HepG2 (cell line): ENCODE measurements around the gene ACVR2A. TPM values are rescaled to one million over a fixed set of nuclear protein-coding genes. Genes with fewer than 3 reads are reported as not detected.

ENCODE experiments used
- ATAC-seq: fragments of 200-7000 bp; cut with Tn5 transposase; 3 replicates; pipeline ENCODE4 v1.9.1; 2020; ENCODE audit warnings: mild to moderate bottlenecking, moderate library complexity
- BruUV-seq: library from RNA; stranded (reverse); fragments of 400-500 nt; replicated peaks from 2 replicates; lab custom pipeline; 2021; lab: Mats Ljungman, UMichigan
- CTCF ChIA-PET: fragments of 300-600 bp; formaldehyde crosslinking; extraction: SDS; loops from one replicate; lab custom pipeline; 2021; ENCODE audit warnings: low total read pairs, inconsistent platforms, low intra/inter-chr PET ratio; lab: Yijun Ruan, JAX
- POLR2A ChIA-PET: fragments of 350-600 bp; sonication (Branson Sonifier 250); formaldehyde crosslinking; loops from one replicate; lab custom pipeline; 2020; ENCODE audit warnings: antibody characterized with exemption, inconsistent platforms; lab: Yijun Ruan, JAX
- DNase-seq: peaks from one replicate; pipeline ENCODE4 v3.0.0-alpha.2; 2015; ENCODE audit warnings: low spot score
- FAIRE-seq: peaks from 3 replicates; lab custom pipeline; 2011; peaks lifted over from hg19 to GRCh38; lab: Jason Lieb, UNC
- H2AFZ ChIP-seq: one replicate; pipeline ENCODE4 v1.6.1; 2011; ENCODE audit warnings: low read length, inconsistent platforms
- H3K27ac ChIP-seq: fragments of 300-600 bp; 3 replicates; pipeline ENCODE4 v1.8.0; 2011; ENCODE audit warnings: mixed run types, mild to moderate bottlenecking, mixed read lengths, low read length, inconsistent platforms; ENCODE audit not compliant: insufficient read depth; ENCODE audit errors: extremely low read length
- H3K27me3 ChIP-seq, 2 experiments: fragments of 200-600 bp in 1 of 2; 2 replicates in 1 of 2; 3 replicates in 1 of 2; pipeline versions ENCODE4 v1.6.0 to v1.8.0; 2011; ENCODE audit warnings: low read length in 2 of 2, mild to moderate bottlenecking in 2 of 2, moderate library complexity in 2 of 2, inconsistent platforms in 1 of 2; ENCODE audit not compliant: insufficient read depth in 2 of 2, control insufficient read depth in 1 of 2
- H3K36me3 ChIP-seq, 2 experiments: fragments of 200-600 bp in 1 of 2; replicated peaks in 1 of 2; 2 replicates in 1 of 2; 3 replicates in 1 of 2; pipeline versions ENCODE4 v1.5.1 to v1.8.0; 2011; ENCODE audit warnings: low read length in 2 of 2, inconsistent platforms in 1 of 2; ENCODE audit not compliant: insufficient read depth in 2 of 2, control insufficient read depth in 1 of 2
- H3K4me1 ChIP-seq: 2 replicates; pipeline ENCODE4 v1.5.1; 2012; ENCODE audit warnings: low read length, inconsistent platforms; ENCODE audit not compliant: insufficient read depth
- H3K4me2 ChIP-seq: 2 replicates; pipeline ENCODE4 v1.6.0; 2011; ENCODE audit warnings: low read depth, low read length, inconsistent platforms
- H3K4me3 ChIP-seq, 3 experiments: fragments of 200-600 bp in 1 of 3; sonication (generic), shearing (Covaris generic) in 1 of 3; replicated peaks in 1 of 3; 2 replicates each; pipeline ENCODE4 v1.5.1; 2011 to 2016; ENCODE audit warnings: low read length in 3 of 3, inconsistent platforms in 2 of 3, low read depth in 2 of 3, mild to moderate bottlenecking in 2 of 3, control low read depth in 1 of 3, mixed read lengths in 1 of 3; ENCODE audit not compliant: insufficient read depth in 1 of 3
- H3K79me2 ChIP-seq: one replicate; pipeline ENCODE4 v1.6.1; 2011; ENCODE audit warnings: low read length, inconsistent platforms; ENCODE audit not compliant: insufficient read depth
- H3K9ac ChIP-seq: 2 replicates; pipeline ENCODE4 v1.6.0; 2011; ENCODE audit warnings: mild to moderate bottlenecking, low read depth, low read length, inconsistent platforms; ENCODE audit not compliant: insufficient read depth
- H3K9me3 ChIP-seq: 2 replicates; pipeline ENCODE4 v1.5.1; 2012; ENCODE audit warnings: mild to moderate bottlenecking, low read length
- H4K20me1 ChIP-seq: 2 replicates; pipeline ENCODE4 v1.6.0; 2011; ENCODE audit warnings: inconsistent platforms, mild to moderate bottlenecking, low read length, moderate library complexity; ENCODE audit not compliant: insufficient read depth
- ETV6 ChIP-seq: sonication (generic); formaldehyde crosslinking; conservative IDR thresholded peaks from 2 replicates; pipeline ENCODE4 v1.4.0; 2020; ENCODE audit warnings: missing genetic modification reagents
- HNF4G ChIP-seq, 2 experiments: sonication (generic) in 1 of 2; formaldehyde crosslinking in 1 of 2; IDR thresholded peaks; 2 replicates each; pipeline versions ENCODE4 v1.4.0 to v1.6.1; 2011 to 2020; ENCODE audit warnings: borderline replicate concordance in 2 of 2, low read depth in 2 of 2, mild to moderate bottlenecking in 2 of 2, low read length in 1 of 2, missing genetic modification reagents in 1 of 2, moderate library complexity in 1 of 2
- JARID2 ChIP-seq: sonication (generic); formaldehyde crosslinking; IDR thresholded peaks from 2 replicates; pipeline ENCODE4 v1.8.1; 2023; ENCODE audit warnings: missing genetic modification reagents, inconsistent platforms; ENCODE audit not compliant: insufficient replicate concordance
- MAFF ChIP-seq: IDR thresholded peaks from 2 replicates; pipeline ENCODE4 v1.6.1; 2011; ENCODE audit warnings: low read depth, low read length, improper control_type of control experiment
- MAFK ChIP-seq, 2 experiments: IDR thresholded peaks in 1 of 2; conservative IDR thresholded peaks in 1 of 2; 2 replicates each; pipeline ENCODE4 v1.6.1; 2011; ENCODE audit warnings: improper control_type of control experiment in 2 of 2, low read length in 2 of 2
- MATR3 ChIP-seq: sonication (generic); formaldehyde crosslinking; IDR thresholded peaks from 2 replicates; pipeline ENCODE4 v1.4.0; 2020; ENCODE audit warnings: missing genetic modification reagents
- MTF1 ChIP-seq: sonication (generic); formaldehyde crosslinking; IDR thresholded peaks from 2 replicates; pipeline ENCODE4 v1.5.0; 2020; ENCODE audit warnings: missing genetic modification reagents
- NCOA2 ChIP-seq: sonication (generic); formaldehyde crosslinking; IDR thresholded peaks from 2 replicates; pipeline ENCODE4 v1.8.0; 2022; ENCODE audit warnings: inconsistent platforms
- NR2C2 ChIP-seq: sonication (generic); formaldehyde crosslinking; IDR thresholded peaks from 2 replicates; pipeline ENCODE4 v1.4.0; 2020; ENCODE audit warnings: missing genetic modification reagents, mild to moderate bottlenecking, moderate library complexity, borderline replicate concordance
- PRDM4 ChIP-seq: sonication (generic); formaldehyde crosslinking; IDR thresholded peaks from 2 replicates; pipeline ENCODE4 v1.9.0; 2021; ENCODE audit warnings: missing genetic modification reagents, borderline replicate concordance
- RFX5 ChIP-seq: IDR thresholded peaks from 2 replicates; pipeline ENCODE4 v1.6.1; 2011; ENCODE audit warnings: low read depth, low read length, improper control_type of control experiment
- RNF2 ChIP-seq: fragments of 450-650 bp; conservative IDR thresholded peaks from 2 replicates; pipeline ENCODE4 v1.6.1; 2016; ENCODE audit warnings: low read depth
- TIGD3 ChIP-seq: sonication (generic); formaldehyde crosslinking; IDR thresholded peaks from 2 replicates; pipeline ENCODE4 v1.5.1; 2020; ENCODE audit warnings: mild to moderate bottlenecking, missing genetic modification reagents, borderline replicate concordance
- ZNF564 ChIP-seq: sonication (generic); formaldehyde crosslinking; IDR thresholded peaks from 2 replicates; pipeline ENCODE4 v1.8.1; 2023; ENCODE audit warnings: mild to moderate bottlenecking, missing genetic modification reagents
- WGBS: methylation state at CpG from one replicate; pipeline ENCODE4 v1.1.6; 2017; ENCODE audit warnings: low lambda C conversion rate; 5-methylcytosine and 5-hydroxymethylcytosine counted together
- in situ Hi-C: cut with HindIII; loops from 2 replicates; pipeline ENCODE4 v1.10.0; 2017; ENCODE audit warnings: low pct_unique_long_range_greater_than_20kb; ENCODE audit not compliant: extremely low pct_ligation_motif_present
- intact Hi-C: fragments of 100-400 bp; cut with micrococcal nuclease; formaldehyde crosslinking; loops from one replicate; pipeline ENCODE4 v1.10.0; 2022; ENCODE audit not compliant: unreplicated experiment
- polyA plus RNA-seq, 8 experiments: library from polyadenylated mRNA; depleted of rRNA in 3 of 8; stranded (reverse) in 7 of 8; unstranded in 1 of 8; fragments of >200 nt; fragmentation: Illumina TruSeq in 4 of 8; extraction: Trizol in 4 of 8; gene quantifications; 2 replicates each; pipeline versions ENCODE4 v1.2.1 to v1.2.3, GENCODE V29; 2011 to 2016; ENCODE audit warnings: low read depth in 4 of 8, missing spikeins in 1 of 8, mixed read lengths in 1 of 8; ENCODE audit not compliant: insufficient read depth in 1 of 8
- total RNA-seq, 5 experiments: library from RNA; depleted of rRNA; stranded (reverse); fragments of >200 nt; fragmentation: Illumina TruSeq; extraction: Trizol; gene quantifications; 2 replicates each; pipeline ENCODE4 v1.2.3, GENCODE V29; 2016; ENCODE audit warnings: low read depth in 1 of 5
- TF ChIP-seq, protein P1 (sequence below): sonication (generic); formaldehyde crosslinking; IDR thresholded peaks from 2 replicates; pipeline ENCODE4 v1.4.0; 2020; ENCODE audit warnings: mild to moderate bottlenecking, missing genetic modification reagents
- TF ChIP-seq, protein P2 (sequence below): sonication (generic); formaldehyde crosslinking; IDR thresholded peaks from 2 replicates; pipeline ENCODE4 v1.4.0; 2020; ENCODE audit warnings: mild to moderate bottlenecking, missing genetic modification reagents

Gene ACVR2A
- total and polyA plus RNA-seq, 2 of the 13 experiments (the other 11 are each of a cell fraction or from before 2014, with no cell fraction given), result 8.3 to 18.0 TPM

GRCh38 chr2:147976102-147976501, 131.3 kb downstream of the ACVR2A start:
- FAIRE-seq (no peak), ATAC-seq (no peak)
- POLR2A ChIA-PET, result no interaction called here

More at GRCh38 chr2:147976102-147976501, 131.3 kb downstream of the ACVR2A start:
- 91% methylated on average over 2 of the region's 2 CpGs for WGBS
- Histone ChIP-seq H3K36me3 (peaks cover 0 to 11% of the 10 kb centered on the region in 2 experiments; a peak in 4 of 5 replicates), H3K4me1 (no peaks in the 10 kb centered on the region), H3K27ac (no peak overlapping the region), H3K4me2 (no peak overlapping the region), H3K9me3 (no peaks in the 10 kb centered on the region), H2AFZ (no peak overlapping the region), H3K9ac (no peak overlapping the region), H3K79me2 (peaks cover 62% of the 10 kb centered on the region), H4K20me1 (peaks cover 12% of the 10 kb centered on the region), H3K4me3 (no peak overlapping the region), H3K27me3 (no peaks in the 10 kb centered on the region)
- no TSS peak for BruUV-seq
- DNase-seq, result no peak
- intact Hi-C loops, result no loop called here
- peak; percentile 93 to 96 for TF ChIP-seq MAFK (conservative IDR thresholded peaks at IDR 0.05 in 1 of 2, IDR thresholded peaks at IDR 0.05 in 1 of 2; ENCODE audit: low read length in 2 of 2)
- no peak for TF ChIP-seq RNF2
- TF ChIP-seq NR2C2 (CRISPR knock-in tag), result no peak
- no peak for TF ChIP-seq HNF4G (IDR thresholded peaks at IDR 0.05; ENCODE audit: borderline replicate concordance, low read depth, low read length)
- TF ChIP-seq HNF4G (CRISPR knock-in tag; IDR thresholded peaks at IDR 0.05; ENCODE audit: borderline replicate concordance, low read depth), result no peak
- TF ChIP-seq PRDM4 (CRISPR knock-in tag), result no peak
- TF ChIP-seq RFX5, result no peak
- peak; percentile 93 for TF ChIP-seq MAFF
- no peak for TF ChIP-seq ZNF564 (CRISPR knock-in tag)
- no peak for TF ChIP-seq JARID2 (CRISPR knock-in tag)
- no peak for TF ChIP-seq MTF1 (CRISPR knock-in tag)
- TF ChIP-seq, protein P1, sequence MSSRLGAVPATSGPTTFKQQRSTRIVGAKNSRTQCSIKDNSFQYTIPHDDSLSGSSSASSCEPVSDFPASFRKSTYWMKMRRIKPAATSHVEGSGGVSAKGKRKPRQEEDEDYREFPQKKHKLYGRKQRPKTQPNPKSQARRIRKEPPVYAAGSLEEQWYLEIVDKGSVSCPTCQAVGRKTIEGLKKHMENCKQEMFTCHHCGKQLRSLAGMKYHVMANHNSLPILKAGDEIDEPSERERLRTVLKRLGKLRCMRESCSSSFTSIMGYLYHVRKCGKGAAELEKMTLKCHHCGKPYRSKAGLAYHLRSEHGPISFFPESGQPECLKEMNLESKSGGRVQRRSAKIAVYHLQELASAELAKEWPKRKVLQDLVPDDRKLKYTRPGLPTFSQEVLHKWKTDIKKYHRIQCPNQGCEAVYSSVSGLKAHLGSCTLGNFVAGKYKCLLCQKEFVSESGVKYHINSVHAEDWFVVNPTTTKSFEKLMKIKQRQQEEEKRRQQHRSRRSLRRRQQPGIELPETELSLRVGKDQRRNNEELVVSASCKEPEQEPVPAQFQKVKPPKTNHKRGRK (CRISPR knock-in tag), result no peak
- no peak for TF ChIP-seq ETV6 (CRISPR knock-in tag)
- TF ChIP-seq, protein P2, sequence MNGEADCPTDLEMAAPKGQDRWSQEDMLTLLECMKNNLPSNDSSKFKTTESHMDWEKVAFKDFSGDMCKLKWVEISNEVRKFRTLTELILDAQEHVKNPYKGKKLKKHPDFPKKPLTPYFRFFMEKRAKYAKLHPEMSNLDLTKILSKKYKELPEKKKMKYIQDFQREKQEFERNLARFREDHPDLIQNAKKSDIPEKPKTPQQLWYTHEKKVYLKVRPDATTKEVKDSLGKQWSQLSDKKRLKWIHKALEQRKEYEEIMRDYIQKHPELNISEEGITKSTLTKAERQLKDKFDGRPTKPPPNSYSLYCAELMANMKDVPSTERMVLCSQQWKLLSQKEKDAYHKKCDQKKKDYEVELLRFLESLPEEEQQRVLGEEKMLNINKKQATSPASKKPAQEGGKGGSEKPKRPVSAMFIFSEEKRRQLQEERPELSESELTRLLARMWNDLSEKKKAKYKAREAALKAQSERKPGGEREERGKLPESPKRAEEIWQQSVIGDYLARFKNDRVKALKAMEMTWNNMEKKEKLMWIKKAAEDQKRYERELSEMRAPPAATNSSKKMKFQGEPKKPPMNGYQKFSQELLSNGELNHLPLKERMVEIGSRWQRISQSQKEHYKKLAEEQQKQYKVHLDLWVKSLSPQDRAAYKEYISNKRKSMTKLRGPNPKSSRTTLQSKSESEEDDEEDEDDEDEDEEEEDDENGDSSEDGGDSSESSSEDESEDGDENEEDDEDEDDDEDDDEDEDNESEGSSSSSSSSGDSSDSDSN (CRISPR knock-in tag), result no peak
- TF ChIP-seq MATR3 (CRISPR knock-in tag), result no peak
- TF ChIP-seq NCOA2 (CRISPR knock-in tag), result no peak
- TF ChIP-seq TIGD3 (CRISPR knock-in tag), result no peak
- CTCF ChIA-PET, result no interaction called here
- in situ Hi-C loops, result no loop called here
